Stimulated activated CD4-positive, alpha-beta T cell treated with anti-CD3 and anti-CD28 coated beads, Interleukin-2, amount 100 ng/mL, for 48 hours (primary cell): Measurements from ENCODE around the gene LAMA2.
A peak's percentile ranks its signal among the peaks of the same experiment; 100 is the strongest.

Experiments used
- DNase-seq, 2 donors: peaks; one replicate each; pipeline ENCODE4 v3.0.0-alpha.2; 2020

LAMA2 gene

DNA sequence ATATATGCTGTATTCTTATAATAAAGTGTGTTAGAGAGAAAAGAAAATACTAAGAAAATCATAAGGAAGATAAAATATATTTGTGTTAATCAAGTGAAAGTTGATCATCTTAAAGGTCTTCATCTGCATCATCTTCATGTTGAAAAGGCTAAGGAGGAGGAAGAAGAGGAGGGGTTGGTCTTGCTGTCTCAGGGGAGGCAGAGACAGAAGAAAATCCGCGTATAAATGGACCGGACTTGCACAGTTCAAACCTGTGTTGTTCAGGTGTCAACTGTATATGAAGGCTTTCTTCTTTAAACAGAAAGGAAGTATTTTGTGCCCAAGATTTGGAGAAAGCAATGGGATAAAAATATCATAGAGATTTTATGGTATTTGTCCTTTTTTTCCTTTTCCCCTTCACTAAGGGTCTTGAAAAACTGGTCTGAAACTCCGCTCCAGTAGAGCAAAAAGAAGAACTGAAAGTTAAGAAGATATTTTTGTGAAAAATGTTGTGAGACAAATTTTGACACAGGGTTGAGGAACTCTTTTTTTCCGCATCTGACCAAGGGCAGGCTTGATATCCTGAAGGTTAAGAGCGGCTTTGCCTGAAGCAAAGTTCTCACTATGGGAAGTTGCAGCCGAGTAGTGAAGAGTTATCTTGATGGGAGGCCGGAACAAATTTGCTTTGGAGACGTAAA lies 350.7 kb downstream of the LAMA2 start:
- DNase-seq = no peak

DNA sequence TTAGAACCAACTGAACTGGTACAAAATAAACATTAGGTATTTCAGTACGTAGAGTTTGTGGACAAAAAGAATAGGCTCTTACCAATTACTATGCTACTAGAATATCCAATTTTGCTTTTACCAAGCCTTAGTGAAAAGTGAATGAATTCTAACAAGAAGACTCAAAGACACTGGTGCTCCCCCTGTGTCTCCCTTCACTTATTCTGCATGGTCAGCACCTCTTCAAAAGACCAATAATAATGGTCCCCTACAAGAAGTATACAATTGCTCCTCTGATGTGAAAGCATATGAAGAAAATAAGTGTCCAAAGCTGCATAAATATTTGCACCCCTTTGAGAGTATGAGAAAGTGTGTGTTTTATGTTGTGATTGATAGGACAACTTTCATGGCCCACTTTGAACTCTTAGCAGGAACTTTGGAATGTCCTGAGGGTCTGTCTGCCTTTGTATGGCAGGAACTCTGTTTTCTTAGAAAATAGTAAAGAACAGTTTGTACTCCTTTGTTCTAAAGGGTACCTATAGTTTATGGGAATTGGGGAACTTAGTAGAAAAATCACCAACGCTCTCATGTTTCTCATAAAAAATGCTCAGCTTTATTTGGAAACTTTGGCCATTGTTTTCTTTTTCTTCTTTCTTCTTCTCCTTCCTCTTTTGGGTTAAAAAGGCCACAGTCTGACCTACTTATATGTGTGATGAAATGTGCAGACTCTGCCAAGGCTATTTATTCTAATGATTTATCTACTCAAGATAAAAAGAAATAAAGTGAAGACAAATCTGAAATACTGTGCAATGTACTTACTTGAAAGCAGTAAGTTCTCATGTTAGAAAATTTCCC lies 352.4 kb downstream of the LAMA2 start:
- DNase-seq = no peak

DNA sequence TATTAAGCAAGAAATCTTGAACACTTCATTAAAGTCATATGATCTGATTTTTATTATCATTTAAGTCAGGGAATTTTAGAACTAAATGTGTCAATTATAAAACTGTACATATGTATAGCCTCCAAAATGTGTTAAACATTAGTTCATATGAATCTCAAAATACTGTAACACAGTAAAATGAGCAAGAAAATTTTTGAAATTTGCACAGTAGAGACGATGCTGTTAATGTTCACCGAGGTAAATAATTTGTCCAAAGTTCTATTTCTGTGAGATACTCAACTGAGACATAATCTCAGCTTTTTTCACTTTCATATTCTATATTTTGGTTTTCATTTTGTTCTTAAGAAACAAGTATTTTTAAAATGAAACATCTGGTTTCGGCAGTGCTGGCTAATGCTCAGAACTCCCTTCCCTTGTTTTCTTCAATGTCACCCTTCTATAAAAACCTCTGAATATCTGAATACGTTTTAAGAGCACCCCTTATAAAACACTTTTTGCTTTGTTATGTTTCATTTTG lies 353.1 kb downstream of the LAMA2 start:
- DNase-seq = no peak

- no peak for DNase-seq
Measured at GRCh38 chr6:129238991-129239390, 356.1 kb downstream of the LAMA2 start.

- DNase-seq = no peak
Measured at GRCh38 chr6:129239825-129240491, 357.0 kb downstream of the LAMA2 start.

DNA sequence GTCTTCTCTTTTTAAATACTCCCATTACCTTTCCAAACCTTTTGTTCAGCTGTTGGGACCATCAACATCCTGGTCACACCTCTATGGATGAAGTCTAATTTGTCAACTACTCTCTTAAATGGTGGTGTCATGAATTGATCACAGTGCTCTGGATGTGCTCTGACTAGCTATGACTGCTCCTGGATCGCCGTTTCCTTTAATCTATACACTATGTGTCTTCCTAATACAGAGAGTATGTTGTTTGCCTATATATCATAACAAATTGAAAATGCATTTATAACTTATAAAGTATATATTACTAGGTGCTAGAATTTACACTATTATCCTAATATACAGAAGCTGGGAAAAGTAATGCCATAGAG lies 357.5 kb downstream of the LAMA2 start:
- no peak for DNase-seq

DNA sequence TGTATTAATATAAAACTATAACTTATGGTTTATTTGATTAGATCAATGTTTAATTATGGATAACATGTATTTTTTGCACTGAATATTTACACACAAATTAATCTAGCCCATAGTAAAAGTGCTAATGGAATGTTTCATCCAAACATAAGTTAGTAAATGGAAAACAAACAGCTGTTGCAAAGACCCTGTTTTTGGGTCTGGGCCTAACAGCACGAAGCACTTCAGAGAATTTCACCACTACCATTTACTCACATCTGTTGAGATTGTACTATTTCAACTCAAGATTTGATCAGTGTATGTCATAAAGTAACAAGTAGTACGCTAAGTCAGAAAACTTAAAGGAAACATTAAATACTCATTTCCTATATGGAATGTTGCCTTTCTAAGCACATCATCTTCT lies 359.6 kb downstream of the LAMA2 start:
- no peak for DNase-seq

GRCh38 chr6:129243377-129243776 lies 360.4 kb downstream of the LAMA2 start:
- no peak for DNase-seq

DNA sequence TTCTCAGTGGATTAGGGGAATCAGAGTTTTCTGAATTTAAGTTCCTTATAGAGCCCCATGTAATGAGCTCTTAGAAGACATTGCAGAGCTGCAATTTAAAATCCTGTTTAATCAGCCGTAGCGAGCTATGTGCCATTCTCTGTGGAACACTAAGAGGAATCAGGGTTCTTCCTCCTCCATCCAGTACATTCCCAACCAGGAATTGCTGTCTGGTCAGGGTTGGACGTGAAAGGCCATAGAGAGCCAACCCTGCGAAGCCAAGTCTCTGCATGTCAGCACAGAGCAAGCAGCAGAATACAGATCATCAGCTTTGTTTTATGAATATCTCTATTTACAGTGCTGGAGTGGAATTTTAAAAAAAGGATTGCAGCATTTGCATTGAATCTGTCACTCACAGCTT lies 366.0 kb downstream of the LAMA2 start:
- DNase-seq = no peak

GRCh38 chr6:129251669-129252376 lies 368.9 kb downstream of the LAMA2 start:
- peak; percentile 53 to 63 for DNase-seq

- no peak for DNase-seq
Measured at GRCh38 chr6:129252377-129253071, 369.6 kb downstream of the LAMA2 start.

- DNase-seq = no peak
Measured at GRCh38 chr6:129253242-129253641, 370.3 kb downstream of the LAMA2 start.

DNA sequence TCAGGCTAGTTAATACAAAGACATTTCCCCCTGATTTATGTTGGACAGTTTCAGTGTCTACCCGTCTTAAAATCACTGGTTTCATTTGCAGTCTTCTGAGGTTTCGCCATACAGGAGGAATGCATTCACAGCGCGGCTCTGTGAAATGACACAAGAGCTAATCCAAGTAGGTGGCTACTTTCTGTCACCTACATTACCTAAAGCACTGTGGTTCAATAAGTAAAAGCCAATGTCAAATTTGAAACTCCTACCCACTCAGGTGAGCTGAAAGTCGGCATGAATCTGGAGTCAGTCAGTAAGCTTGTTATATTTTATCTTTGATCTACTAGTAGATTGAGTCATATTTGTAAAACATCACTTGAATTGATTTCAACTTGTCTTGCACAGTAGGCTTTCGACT lies 370.8 kb downstream of the LAMA2 start:
- no peak for DNase-seq

DNA sequence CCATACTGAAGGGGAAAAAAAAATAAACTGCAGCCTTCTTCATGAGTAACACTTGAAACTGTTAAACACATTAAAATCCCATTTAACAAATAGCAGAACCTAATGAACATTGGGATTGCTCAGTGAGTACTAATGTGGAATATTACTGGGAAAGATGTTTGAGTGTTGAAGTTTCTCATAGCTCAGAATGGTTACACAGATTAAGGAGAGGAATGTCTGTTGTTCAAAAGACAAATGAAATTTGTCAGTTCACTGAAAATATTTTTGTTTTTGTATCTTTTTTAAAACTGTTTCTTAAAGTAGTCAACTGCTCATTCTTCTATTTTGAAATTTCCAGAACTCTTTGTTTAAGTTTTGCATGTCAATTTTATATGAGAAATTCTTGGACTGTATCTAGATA lies 374.3 kb downstream of the LAMA2 start:
- DNase-seq = no peak

- no peak for DNase-seq
Measured at GRCh38 chr6:129262661-129263060, 379.7 kb downstream of the LAMA2 start.

DNA sequence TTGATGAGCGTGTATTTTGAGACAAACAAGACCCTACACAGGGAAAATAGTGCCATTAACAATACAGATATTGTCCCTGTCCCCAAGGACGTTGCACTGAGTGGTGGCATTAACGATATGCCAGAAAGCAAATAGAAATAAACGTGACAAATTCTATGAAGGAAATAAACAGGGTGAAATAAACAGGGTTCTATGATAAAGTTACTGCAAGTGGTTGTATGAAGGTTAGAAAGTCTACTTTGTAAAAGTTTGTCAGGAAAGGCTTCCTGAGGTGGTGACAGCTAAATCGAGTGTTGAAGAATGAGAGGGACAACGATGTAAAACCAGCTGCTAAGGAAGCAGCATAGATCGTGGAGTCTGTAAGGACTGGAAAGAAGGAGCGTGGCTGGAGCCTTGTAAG lies 380.2 kb downstream of the LAMA2 start:
- DNase-seq = no peak

GRCh38 chr6:129264480-129265045 lies 381.6 kb downstream of the LAMA2 start:
- DNase-seq = no peak

DNA sequence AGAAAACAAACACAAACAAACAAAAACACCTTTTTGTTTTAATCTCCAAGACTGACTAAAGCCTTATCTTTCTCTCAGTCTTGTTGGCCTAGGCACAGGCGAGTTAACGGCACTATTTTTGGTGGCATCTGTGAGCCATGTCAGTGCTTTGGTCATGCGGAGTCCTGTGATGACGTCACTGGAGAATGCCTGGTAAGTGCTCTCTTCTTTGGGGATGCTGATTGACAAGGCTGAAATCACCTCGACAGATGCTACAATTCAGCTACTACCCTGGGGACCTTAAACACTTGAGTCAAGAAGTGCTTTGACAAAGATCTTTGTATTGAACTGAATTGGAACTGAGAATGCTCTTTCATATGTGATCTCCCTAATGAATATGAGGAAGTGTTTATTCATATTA lies 384.1 kb downstream of the LAMA2 start:
- no peak for DNase-seq

GRCh38 chr6:129269076-129269475 lies 386.1 kb downstream of the LAMA2 start:
- DNase-seq = no peak

DNA sequence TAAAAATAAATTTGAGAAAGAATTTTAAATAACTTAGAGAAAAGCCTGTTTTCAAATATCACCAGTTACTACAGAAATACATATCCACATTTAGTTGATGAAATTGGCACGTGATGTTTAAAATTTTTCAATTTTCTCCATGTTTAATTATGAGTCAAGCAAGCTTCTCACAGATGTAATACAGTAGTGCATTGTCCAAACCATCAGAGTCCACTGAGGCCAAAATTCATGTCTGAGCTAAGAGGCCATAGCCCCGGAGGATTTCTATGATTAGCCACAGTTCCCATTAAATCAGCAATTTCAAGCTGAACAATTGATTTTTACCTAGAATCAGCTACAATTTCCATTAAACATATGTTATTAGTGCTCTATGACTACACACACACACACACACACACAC lies 387.0 kb downstream of the LAMA2 start:
- DNase-seq = no peak

DNA sequence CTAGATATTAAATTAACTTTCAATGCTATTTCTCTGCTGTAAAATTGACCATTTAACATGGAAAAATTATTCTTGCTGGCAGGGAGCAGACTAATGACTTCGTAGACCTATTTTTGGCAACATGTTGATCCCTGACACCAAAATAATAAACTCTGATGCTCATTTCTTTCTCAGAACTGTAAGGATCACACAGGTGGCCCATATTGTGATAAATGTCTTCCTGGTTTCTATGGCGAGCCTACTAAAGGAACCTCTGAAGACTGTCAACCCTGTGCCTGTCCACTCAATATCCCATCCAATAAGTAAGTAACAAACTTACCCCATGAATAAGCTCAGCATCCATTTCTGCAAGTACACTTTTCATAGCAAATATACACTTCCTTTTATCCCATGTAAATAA lies 387.5 kb downstream of the LAMA2 start:
- no peak for DNase-seq

DNA sequence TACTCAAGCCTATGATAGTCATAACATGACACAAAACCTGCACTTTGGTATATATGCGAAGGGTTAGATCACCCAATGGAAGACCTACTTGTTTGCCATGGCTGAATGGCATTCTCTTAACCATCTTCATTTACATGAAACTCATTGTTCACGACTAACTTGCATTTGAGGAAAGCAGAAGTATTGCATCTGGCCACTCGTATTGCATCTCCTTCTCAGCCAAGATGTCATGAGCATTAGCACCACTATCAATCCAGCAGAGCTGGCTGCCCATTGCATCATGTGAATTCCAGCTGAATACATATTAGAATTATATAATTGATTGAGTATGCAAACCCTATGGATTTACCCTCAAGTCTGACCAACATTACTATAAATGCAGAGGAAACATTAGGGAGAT lies 390.2 kb downstream of the LAMA2 start:
- DNase-seq = no peak
